HG02571 (cell line): ENCODE data around the gene SLC25A23.
"Not testable (repeated sequence)": the region's sequence is repeated elsewhere in the genome, so short reads cannot be mapped to it uniquely, and the experiment has no call there.

Experiments
- ATAC-seq: cut with Tn5 transposase; IDR thresholded peaks from one replicate; pipeline ENCODE4 v1.9.1; 2021; ENCODE audit warnings: mild to moderate bottlenecking, moderate library complexity; ENCODE audit not compliant: unreplicated experiment

Gene SLC25A23

GRCh38 chr19:6406401-6406800, 53.2 kb downstream of the SLC25A23 start:
- ATAC-seq, result no peak

DNA sequence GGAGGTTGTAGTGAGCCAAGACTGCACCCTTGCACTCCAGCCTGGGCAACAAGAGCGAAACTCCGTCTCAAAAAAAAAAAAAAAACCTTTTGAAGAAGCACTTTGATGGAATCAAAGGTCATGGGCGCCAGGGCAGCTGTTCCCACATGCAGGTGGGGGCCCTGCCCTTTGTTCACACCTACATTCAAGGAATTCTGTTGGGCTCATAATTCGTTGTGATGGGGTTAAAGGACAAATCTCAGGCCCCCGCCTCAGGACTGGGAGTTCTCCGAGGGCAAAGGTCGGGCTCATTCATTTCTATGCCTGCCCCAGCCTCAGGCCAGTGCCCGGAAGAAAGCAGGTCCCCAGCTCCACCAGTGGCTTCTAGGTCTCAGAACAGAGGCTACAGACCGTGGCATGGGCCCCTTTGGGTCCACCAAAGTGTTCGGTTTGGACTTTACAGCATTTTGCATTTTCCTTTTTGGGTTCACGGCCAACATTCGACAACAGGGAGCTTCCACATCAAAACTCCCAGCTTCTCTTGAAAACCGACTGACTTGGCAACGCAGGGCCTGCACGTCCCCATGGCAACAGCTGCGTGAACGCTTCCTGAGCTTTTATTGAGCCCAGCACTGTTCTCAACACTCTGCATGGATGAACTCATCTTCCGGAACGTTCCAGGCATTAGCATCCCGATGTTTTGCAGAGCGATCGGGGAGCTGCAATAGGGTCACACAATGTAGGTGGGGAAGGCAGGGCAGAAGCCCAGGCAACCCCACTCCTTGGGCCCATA, 56.6 kb downstream of the SLC25A23 start:
- ATAC-seq, result no peak

DNA sequence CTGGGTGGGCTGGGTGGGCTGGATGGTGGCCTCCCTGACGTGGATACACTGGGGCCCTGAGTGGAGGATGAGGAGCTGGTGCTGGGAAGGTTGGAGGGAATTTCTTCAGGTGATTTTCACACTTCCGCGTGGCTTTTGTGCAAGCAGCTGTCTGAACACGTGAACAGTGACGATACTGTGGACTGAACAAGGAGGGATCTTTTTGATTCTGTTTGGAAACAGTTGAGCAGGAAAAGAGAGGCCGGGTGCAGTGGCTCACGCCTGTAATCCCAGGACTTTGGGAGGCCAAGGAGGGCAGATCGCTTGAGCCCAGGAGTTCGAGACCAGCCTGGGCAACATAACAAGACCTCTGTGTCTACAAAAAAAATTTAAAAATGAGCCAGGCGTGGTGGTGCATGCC, 57.5 kb downstream of the SLC25A23 start:
- ATAC-seq, result no peak

- not testable (repeated sequence) for ATAC-seq
Observed at GRCh38 chr19:6400062-6400944, 59.3 kb downstream of the SLC25A23 start.

- ATAC-seq, result no peak
Observed at GRCh38 chr19:6396305-6396704, 63.3 kb downstream of the SLC25A23 start.

GRCh38 chr19:6394831-6395230, 64.8 kb downstream of the SLC25A23 start:
- ATAC-seq, result no peak

DNA sequence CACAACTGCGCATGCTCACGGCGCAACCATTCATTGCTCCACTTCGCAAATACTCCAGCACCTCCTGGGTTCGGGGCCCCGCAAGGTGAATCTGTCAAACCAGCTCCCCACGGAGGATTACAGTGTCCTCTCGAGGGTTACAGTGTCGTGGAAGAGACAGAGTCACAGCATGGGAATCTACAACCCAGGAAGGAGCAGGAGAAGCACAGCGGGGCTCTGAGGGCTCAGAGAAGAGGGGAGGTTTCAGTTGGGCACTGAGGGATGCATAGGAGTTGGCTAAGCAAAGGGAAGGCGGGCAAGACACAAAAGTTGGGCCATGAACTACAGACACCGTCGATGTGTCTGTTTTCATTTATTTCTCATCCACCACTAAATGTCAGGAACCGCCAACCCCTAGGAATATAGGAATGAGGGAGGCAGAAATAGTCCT, 65.6 kb downstream of the SLC25A23 start:
- no peak for ATAC-seq

DNA sequence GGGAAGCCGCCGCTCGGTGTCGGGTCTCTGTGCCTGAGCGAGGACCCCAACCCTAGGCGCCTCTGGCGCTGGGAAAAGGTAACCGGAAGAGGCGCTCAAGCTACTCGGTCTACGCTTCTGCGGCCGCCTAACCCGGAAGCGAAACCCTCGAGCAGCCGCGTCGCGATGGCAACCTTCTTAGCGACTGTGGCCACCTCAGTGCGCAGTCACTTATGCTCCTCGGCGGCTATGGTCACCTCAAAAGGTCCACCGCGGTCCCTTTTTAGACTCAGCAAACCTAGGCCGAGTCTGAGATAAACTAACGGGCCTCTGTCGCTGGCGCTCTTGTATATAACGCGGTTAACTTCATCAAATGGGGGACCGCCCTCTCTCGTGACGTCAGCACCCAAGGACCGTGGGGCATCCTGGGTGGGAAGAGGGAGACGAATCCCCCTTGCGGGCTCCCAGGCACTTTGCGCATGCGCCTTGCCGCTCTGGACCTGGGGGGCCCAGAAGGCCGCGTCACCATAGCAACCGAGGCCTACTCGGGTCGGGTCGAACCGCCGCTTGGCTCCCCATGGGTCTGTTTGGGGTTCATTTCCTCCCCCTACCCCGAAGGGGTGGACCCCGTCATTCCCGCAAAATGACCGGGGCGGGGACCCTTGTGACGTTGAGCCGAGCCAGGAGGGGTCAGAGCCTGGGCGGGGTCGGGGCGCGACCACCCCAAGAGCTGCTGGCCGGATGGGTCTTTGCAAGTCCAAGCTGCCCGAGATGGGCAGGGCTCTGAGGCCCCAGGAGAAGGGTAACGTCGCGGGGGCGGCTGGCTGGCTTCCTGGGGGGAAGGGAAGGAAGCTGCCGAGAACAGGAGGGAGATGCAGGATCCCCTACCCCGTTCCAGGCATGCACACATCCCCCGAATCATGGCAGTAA, 66.3 kb downstream of the SLC25A23 start, which contains the start of gene GTF2F1:
TSS of gene GTF2F1 (minus strand) at position 91 of the 909 bp plus-strand sequence. CDS start 169 bp downstream, outside the sequence.
- peak; percentile 74 for ATAC-seq

- ATAC-seq, result no peak
Observed at GRCh38 chr19:6392221-6393073, 67.1 kb downstream of the SLC25A23 start.
